Ectodermal cell (in vitro differentiated cells): ENCODE data around the gene PTH1R.

Source experiments
- H3K27ac ChIP-seq: 2 replicates; pipeline ENCODE4 v1.7.0; 2013; ENCODE audit warnings: mild to moderate bottlenecking, low read depth, low read length; ENCODE audit not compliant: insufficient read depth, poor library complexity, severe bottlenecking
- H3K27me3 ChIP-seq: 2 replicates; pipeline ENCODE4 v1.7.0; 2013; ENCODE audit warnings: mild to moderate bottlenecking, low read length; ENCODE audit not compliant: insufficient read depth, control insufficient read depth, poor library complexity, severe bottlenecking
- H3K36me3 ChIP-seq: one replicate; pipeline ENCODE4 v1.7.0; 2013; ENCODE audit warnings: low read length; ENCODE audit not compliant: control insufficient read depth, insufficient read depth
- H3K4me1 ChIP-seq: one replicate; pipeline ENCODE4 v1.7.0; 2013; ENCODE audit warnings: low read length; ENCODE audit not compliant: control insufficient read depth, insufficient read depth
- H3K4me3 ChIP-seq: 2 replicates; pipeline ENCODE4 v1.7.0; 2013; ENCODE audit warnings: low read depth, low read length, control low read depth; ENCODE audit not compliant: insufficient read depth
- H3K9me3 ChIP-seq: 2 replicates; pipeline ENCODE4 v1.7.0; 2013; ENCODE audit warnings: mild to moderate bottlenecking, low read length, moderate library complexity; ENCODE audit not compliant: control insufficient read depth
- WGBS, 2 experiments: methylation state at CpG; one replicate each; pipeline ENCODE4 v1.1.7; 2013; ENCODE audit warnings: missing lambda C conversion rate in 2 of 2; 5-methylcytosine and 5-hydroxymethylcytosine counted together

PTH1R gene

GRCh38 chr3:46883054-46883829, 5.7 kb downstream of the PTH1R start:
- H3K9me3 ChIP-seq: no peaks in the 10 kb centered on the region
- peaks cover 80% of the 10 kb centered on the region for H3K27me3 ChIP-seq
- no peaks in the 10 kb centered on the region for H3K36me3 ChIP-seq
- peaks cover 24% of the 10 kb centered on the region for H3K4me1 ChIP-seq
- H3K4me3 ChIP-seq: peak overlapping the region; percentile 53
- 1% methylated on average over 53 to 72 of the region's 78 CpGs for WGBS, 2 experiments
- H3K27ac ChIP-seq: no peak overlapping the region

GRCh38 chr3:46883830-46884185, 6.3 kb downstream of the PTH1R start:
- H3K4me3 ChIP-seq: peak overlapping the region; percentile 35
- H3K27me3 ChIP-seq: peaks cover 86% of the 10 kb centered on the region
- no peak overlapping the region for H3K27ac ChIP-seq
- H3K36me3 ChIP-seq: no peaks in the 10 kb centered on the region
- peaks cover 22% of the 10 kb centered on the region for H3K4me1 ChIP-seq
- H3K9me3 ChIP-seq: no peaks in the 10 kb centered on the region
- 7 to 20% methylated on average over 3 to 4 of the region's 4 CpGs for WGBS, 2 experiments

- peaks cover 22% of the 10 kb centered on the region for H3K4me1 ChIP-seq
- no peak overlapping the region for H3K27ac ChIP-seq
- no peaks in the 10 kb centered on the region for H3K36me3 ChIP-seq
- no peak overlapping the region for H3K4me3 ChIP-seq
- WGBS, 2 experiments: 14 to 17% methylated on average over 5 of the region's 5 CpGs
- no peaks in the 10 kb centered on the region for H3K9me3 ChIP-seq
- peaks cover 87% of the 10 kb centered on the region for H3K27me3 ChIP-seq
Measured at GRCh38 chr3:46884427-46884826, 6.9 kb downstream of the PTH1R start.

GRCh38 chr3:46884929-46885328, 7.4 kb downstream of the PTH1R start:
- Histone ChIP-seq H3K27me3 (peaks cover 82% of the 10 kb centered on the region), H3K9me3 (no peaks in the 10 kb centered on the region), H3K27ac (no peak overlapping the region), H3K36me3 (no peaks in the 10 kb centered on the region), H3K4me3 (no peak overlapping the region), H3K4me1 (peaks cover 22% of the 10 kb centered on the region)
- WGBS, 2 experiments: 81 to 88% methylated on average over 7 of the region's 7 CpGs

- Histone ChIP-seq H3K27ac (no peak overlapping the region), H3K27me3 (peaks cover 77% of the 10 kb centered on the region), H3K4me3 (no peak overlapping the region), H3K36me3 (no peaks in the 10 kb centered on the region), H3K9me3 (no peaks in the 10 kb centered on the region), H3K4me1 (peaks cover 22% of the 10 kb centered on the region)
- 91 to 95% methylated on average over 3 of the region's 3 CpGs for WGBS, 2 experiments
Measured at GRCh38 chr3:46885612-46886011, 8.1 kb downstream of the PTH1R start.

- peaks cover 20% of the 10 kb centered on the region for H3K4me1 ChIP-seq
- no peak overlapping the region for H3K27ac ChIP-seq
- H3K4me3 ChIP-seq: no peak overlapping the region
- H3K9me3 ChIP-seq: no peaks in the 10 kb centered on the region
- 22 to 33% methylated on average over 7 of the region's 7 CpGs for WGBS, 2 experiments
- H3K27me3 ChIP-seq: peaks cover 73% of the 10 kb centered on the region
- H3K36me3 ChIP-seq: no peaks in the 10 kb centered on the region
Measured at GRCh38 chr3:46887980-46888494, 10.5 kb downstream of the PTH1R start.

- H3K9me3 ChIP-seq: no peaks in the 10 kb centered on the region
- H3K36me3 ChIP-seq: no peaks in the 10 kb centered on the region
- H3K27ac ChIP-seq: no peak overlapping the region
- H3K27me3 ChIP-seq: peaks cover 72% of the 10 kb centered on the region
- peaks cover 20% of the 10 kb centered on the region for H3K4me1 ChIP-seq
- WGBS, 2 experiments: 70 to 72% methylated on average over 13 of the region's 13 CpGs
- no peak overlapping the region for H3K4me3 ChIP-seq
Measured at GRCh38 chr3:46888705-46889104, 11.2 kb downstream of the PTH1R start.

- WGBS, 2 experiments: 85 to 88% methylated on average over 6 of the region's 6 CpGs
Measured at GRCh38 chr3:46889381-46890110, 12.0 kb downstream of the PTH1R start.

GRCh38 chr3:46890132-46890531, 12.6 kb downstream of the PTH1R start:
- no peaks in the 10 kb centered on the region for H3K36me3 ChIP-seq
- no peaks in the 10 kb centered on the region for H3K9me3 ChIP-seq
- H3K4me1 ChIP-seq: peaks cover 15% of the 10 kb centered on the region
- H3K4me3 ChIP-seq: no peak overlapping the region
- whole genome bisulfite sequencing, 2 experiments: 97% methylated on average over 1 of the region's 1 CpG
- H3K27ac ChIP-seq: no peak overlapping the region
- H3K27me3 ChIP-seq: peaks cover 60% of the 10 kb centered on the region

More at GRCh38 chr3:46889381-46890110, 12.0 kb downstream of the PTH1R start:
- H3K27me3 ChIP-seq: peaks cover 66% of the 10 kb centered on the region
- no peaks in the 10 kb centered on the region for H3K36me3 ChIP-seq
- peaks cover 15% of the 10 kb centered on the region for H3K4me1 ChIP-seq
- H3K27ac ChIP-seq: no peak overlapping the region
- H3K4me3 ChIP-seq: no peak overlapping the region
- no peaks in the 10 kb centered on the region for H3K9me3 ChIP-seq

GRCh38 chr3:46891132-46891531, 13.6 kb downstream of the PTH1R start:
- WGBS, 2 experiments: 92 to 93% methylated on average over 3 of the region's 3 CpGs

More at GRCh38 chr3:46891132-46891531, 13.6 kb downstream of the PTH1R start:
- H3K4me1 ChIP-seq: peaks cover 15% of the 10 kb centered on the region
- no peak overlapping the region for H3K4me3 ChIP-seq
- no peak overlapping the region for H3K27ac ChIP-seq
- H3K36me3 ChIP-seq: no peaks in the 10 kb centered on the region
- H3K9me3 ChIP-seq: no peaks in the 10 kb centered on the region
- peaks cover 50% of the 10 kb centered on the region for H3K27me3 ChIP-seq
